ENCODE data around the gene CD7.

Gene CD7

DNA sequence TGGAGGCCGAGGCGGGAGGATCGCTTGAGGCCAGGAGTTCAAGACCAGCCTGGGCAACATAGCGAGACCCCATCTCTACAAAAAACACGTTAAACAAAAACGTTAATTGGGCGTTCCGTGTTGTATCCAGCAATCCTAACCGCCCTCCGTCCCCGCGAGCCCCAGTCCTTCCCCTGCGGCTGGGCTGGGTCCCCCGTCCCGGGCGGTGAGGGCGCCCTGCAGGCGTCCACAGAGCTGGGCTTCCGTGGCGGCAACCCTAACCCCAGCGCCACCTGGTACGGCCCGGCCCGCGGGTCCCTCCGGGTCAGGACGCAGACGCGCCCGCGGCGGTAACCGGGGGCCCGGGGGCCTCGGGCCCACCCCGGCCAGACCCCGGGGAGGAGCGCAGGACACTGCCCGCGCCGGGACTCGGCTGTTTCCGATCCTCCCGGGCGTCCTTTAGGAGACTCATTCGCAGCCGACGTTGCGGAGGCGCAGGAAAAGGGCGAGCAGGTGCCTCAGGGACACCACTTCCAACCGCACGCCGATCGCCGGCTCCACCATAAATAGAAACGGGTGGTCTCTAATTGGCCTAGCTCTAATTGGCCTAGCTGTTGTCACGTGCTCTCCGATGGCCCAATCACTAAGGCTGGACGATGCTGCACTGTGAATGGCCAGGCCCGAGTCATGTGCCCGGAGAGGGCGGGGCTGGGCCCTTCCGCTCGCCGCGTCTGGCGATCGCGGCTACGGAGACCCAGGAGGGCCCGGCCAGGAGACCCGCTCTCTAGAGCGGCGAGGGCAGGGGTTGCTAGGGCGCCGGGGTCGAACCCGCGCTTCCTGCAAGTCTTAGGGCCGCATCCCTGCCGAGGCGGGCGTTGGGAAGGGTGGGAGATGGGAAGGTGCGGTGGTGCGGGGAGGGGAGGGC, 24.9 kb downstream of the CD7 start (continued):
- TF ChIP-seq ZNF366 (tag by site-specific recombination; conservative IDR thresholded peaks at IDR 0.05) (no peak), ZNF221 (tag by site-specific recombination; IDR thresholded peaks at IDR 0.05; ENCODE audit: borderline replicate concordance) (no peak)
- TF ChIP-seq, protein P1, sequence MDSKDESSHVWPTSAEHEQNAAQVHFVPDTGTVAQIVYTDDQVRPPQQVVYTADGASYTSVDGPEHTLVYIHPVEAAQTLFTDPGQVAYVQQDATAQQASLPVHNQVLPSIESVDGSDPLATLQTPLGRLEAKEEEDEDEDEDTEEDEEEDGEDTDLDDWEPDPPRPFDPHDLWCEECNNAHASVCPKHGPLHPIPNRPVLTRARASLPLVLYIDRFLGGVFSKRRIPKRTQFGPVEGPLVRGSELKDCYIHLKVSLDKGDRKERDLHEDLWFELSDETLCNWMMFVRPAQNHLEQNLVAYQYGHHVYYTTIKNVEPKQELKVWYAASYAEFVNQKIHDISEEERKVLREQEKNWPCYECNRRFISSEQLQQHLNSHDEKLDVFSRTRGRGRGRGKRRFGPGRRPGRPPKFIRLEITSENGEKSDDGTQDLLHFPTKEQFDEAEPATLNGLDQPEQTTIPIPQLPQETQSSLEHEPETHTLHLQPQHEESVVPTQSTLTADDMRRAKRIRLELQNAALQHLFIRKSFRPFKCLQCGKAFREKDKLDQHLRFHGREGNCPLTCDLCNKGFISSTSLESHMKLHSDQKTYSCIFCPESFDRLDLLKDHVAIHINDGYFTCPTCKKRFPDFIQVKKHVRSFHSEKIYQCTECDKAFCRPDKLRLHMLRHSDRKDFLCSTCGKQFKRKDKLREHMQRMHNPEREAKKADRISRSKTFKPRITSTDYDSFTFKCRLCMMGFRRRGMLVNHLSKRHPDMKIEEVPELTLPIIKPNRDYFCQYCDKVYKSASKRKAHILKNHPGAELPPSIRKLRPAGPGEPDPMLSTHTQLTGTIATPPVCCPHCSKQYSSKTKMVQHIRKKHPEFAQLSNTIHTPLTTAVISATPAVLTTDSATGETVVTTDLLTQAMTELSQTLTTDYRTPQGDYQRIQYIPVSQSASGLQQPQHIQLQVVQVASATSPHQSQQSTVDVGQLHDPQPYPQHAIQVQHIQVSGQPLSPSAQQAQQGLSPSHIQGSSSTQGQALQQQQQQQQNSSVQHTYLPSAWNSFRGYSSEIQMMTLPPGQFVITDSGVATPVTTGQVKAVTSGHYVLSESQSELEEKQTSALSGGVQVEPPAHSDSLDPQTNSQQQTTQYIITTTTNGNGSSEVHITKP (tag by site-specific recombination; IDR thresholded peaks at IDR 0.05) = peak; percentile 90

DNA sequence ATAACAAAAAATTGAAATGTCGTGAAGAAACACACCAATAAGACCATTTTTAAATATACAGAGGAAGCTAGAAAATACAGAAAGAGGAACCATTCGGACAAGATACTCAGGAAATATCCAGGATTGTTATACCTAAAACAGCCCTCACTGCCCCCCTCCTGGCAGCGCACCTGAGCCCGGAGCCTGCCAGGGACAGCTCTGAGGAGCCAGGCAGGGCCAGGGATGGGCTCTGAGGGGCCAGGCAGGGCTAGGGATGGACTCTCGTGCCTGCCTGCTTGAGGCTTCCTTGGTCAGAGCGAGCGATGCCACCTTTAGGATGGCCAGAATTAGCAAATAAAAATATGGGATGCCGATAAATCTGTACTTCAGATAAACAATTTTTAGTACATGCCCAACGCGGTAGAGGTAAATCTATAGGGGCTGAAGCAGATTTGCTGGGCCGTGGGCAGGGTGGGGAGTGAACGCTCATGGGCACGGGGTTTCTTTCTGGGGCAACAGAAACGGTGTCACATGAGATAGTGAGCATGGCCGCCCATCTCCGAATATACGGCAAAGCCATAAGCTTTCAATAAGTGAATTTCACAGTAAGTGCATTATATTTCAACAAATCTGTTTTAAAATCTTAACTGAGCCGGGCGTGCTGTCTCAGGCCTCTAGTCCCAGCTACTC, 25.7 kb downstream of the CD7 start:
- TF ChIP-seq ZNF211 (tag by site-specific recombination; IDR thresholded peaks at IDR 0.05; ENCODE audit: low read depth) = no peak
- TF ChIP-seq, protein P2, sequence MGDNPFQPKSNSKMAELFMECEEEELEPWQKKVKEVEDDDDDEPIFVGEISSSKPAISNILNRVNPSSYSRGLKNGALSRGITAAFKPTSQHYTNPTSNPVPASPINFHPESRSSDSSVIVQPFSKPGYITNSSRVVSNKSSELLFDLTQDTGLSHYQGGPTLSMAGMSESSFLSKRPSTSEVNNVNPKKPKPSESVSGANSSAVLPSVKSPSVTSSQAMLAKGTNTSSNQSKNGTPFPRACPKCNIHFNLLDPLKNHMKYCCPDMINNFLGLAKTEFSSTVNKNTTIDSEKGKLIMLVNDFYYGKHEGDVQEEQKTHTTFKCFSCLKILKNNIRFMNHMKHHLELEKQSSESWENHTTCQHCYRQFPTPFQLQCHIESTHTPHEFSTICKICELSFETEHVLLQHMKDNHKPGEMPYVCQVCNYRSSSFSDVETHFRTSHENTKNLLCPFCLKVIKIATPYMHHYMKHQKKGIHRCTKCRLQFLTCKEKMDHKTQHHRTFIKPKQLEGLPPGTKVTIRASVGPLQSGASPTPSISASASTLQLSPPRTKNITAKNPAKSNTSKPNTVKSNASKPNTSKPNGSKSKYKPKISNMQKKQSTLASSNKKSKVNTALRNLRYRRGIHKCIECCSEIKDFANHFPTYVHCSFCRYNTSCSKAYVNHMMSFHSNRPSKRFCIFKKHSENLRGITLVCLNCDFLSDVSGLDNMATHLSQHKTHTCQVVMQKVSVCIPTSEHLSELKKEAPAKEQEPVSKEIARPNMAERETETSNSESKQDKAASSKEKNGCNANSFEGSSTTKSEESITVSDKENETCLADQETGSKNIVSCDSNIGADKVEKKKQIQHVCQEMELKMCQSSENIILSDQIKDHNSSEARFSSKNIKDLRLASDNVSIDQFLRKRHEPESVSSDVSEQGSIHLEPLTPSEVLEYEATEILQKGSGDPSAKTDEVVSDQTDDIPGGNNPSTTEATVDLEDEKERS (tag by site-specific recombination; IDR thresholded peaks at IDR 0.05) = 0 out of 2 replicates have a peak, but pooled peaks have one; percentile 53
- Histone ChIP-seq H3K9me3 (ENCODE audit: control insufficient read depth, insufficient read depth, low read depth, low read length) (no peaks in the 10 kb centered on the region), H3K4me1 (ENCODE audit: control insufficient read depth, insufficient read depth, low read length) (peaks cover 8% of the 10 kb centered on the region), H3K4me3 (ENCODE audit: low read depth, low read length) (peak overlapping the region; percentile 57), H3K36me3 (ENCODE audit: control insufficient read depth in 2 of 2, insufficient read depth in 1 of 2, low read length in 2 of 2) (no peaks in the 10 kb centered on the region), H3K27ac (ENCODE audit: extremely low read depth, low read depth, low read length) (peak overlapping the region; percentile 78)
- ChIA-PET POLR2A (interaction anchor here (0.6 to 2.5 kb wide), 12 partner anchors 9 to 56 kb away, joined by 3 to 44 read pairs (median 11); partner anchors contain the start of genes CSNK1D and SECTM1), CTCF (interaction anchor here (0.6 to 1.7 kb wide), 3 partner anchors 55 to 270 kb away, joined by 3 to 8 read pairs (median 3); no protein-coding TSS in a partner anchor)

DNA sequence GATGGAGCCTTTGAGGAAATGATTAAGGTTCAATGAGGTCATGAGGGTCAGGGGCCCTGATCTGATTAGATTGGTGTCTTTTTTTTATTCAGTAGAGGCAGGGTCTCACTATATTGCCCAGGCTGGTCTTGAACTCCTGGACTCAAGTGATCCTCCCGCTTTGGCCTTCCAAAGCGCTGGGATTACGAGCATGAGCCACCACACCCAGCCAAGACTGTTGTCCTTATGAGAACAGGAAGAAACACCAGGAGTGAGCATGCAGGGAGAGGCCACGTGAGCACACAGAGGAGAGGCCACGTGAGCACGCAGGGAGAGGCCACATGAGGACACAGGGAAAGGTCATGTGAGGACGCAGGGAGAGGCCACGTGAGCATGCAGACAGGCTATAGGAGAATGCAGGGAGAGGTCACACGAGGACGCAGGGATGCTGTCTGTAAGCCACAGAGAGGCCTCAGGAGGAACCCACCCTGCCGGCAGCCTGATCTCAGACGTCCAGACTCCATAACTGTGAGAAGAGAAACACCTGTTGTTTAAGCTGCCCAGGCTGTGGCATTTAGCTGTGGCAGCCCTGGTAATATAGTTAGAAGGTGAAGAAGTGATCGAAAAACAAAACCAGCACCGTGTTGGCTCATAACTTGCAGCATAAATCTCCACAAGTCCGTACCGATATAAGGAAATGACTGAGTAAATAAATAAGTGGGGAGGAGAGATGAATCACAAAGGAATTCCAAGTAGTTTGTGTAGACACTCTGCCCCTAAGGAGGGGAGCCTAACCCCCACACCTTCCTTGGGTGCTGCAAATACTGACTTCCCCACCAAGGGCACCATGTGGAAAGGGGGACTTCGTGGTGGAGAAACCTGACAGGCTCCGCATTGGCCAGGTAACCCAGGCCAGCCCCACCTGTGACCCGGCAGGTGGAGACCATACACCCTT, 29.3 kb downstream of the CD7 start:
- Histone ChIP-seq H3K36me3 (ENCODE audit: control insufficient read depth in 2 of 2, insufficient read depth in 1 of 2, low read length in 2 of 2) (no peaks in the 10 kb centered on the region), H3K9me3 (ENCODE audit: control insufficient read depth, insufficient read depth, low read depth, low read length) (no peaks in the 10 kb centered on the region), H3K4me1 (ENCODE audit: control insufficient read depth, insufficient read depth, low read length) (peaks cover 14% of the 10 kb centered on the region), H3K27ac (ENCODE audit: extremely low read depth, low read depth, low read length) (peak overlapping the region; percentile 93), H3K4me3 (ENCODE audit: low read depth, low read length) (no peak overlapping the region)
- ChIA-PET POLR2A (interaction anchor here (0.9 to 1.8 kb wide), 3 partner anchors 15 to 49 kb away, joined by 3 to 6 read pairs (median 3); partner anchors contain the start of gene CSNK1D), CTCF (interaction anchor here (0.7 to 1.4 kb wide), 3 partner anchors 52 to 1482 kb away, joined by 3 to 5 read pairs (median 3); no protein-coding TSS in a partner anchor)
- no peak for TF ChIP-seq ZNF394 (tag by site-specific recombination; IDR thresholded peaks at IDR 0.05; ENCODE audit: borderline replicate concordance)
- TF ChIP-seq SP2 (tag by site-specific recombination; IDR thresholded peaks at IDR 0.05) = no peak
- no peak for TF ChIP-seq ZNF10 (tag by site-specific recombination; IDR thresholded peaks at IDR 0.05)
- no peak for TF ChIP-seq ZNF707 (tag by site-specific recombination; IDR thresholded peaks at IDR 0.05)
- no peak for TF ChIP-seq ZNF266 (tag by site-specific recombination; IDR thresholded peaks at IDR 0.05; ENCODE audit: low read depth)
- TF ChIP-seq, protein P3, sequence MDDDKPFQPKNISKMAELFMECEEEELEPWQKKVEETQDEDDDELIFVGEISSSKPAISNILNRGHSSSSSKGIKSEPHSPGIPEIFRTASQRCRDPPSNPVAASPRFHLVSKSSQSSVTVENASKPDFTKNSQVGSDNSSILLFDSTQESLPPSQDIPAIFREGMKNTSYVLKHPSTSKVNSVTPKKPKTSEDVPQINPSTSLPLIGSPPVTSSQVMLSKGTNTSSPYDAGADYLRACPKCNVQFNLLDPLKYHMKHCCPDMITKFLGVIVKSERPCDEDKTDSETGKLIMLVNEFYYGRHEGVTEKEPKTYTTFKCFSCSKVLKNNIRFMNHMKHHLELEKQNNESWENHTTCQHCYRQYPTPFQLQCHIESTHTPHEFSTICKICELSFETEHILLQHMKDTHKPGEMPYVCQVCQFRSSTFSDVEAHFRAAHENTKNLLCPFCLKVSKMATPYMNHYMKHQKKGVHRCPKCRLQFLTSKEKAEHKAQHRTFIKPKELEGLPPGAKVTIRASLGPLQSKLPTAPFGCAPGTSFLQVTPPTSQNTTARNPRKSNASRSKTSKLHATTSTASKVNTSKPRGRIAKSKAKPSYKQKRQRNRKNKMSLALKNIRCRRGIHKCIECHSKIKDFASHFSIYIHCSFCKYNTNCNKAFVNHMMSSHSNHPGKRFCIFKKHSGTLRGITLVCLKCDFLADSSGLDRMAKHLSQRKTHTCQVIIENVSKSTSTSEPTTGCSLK (tag by site-specific recombination; IDR thresholded peaks at IDR 0.05) = no peak
- no peak for TF ChIP-seq FEZF1 (tag by site-specific recombination; IDR thresholded peaks at IDR 0.05)
- no peak for TF ChIP-seq KLF9 (tag by site-specific recombination; IDR thresholded peaks at IDR 0.05; ENCODE audit: low read depth)
- TF ChIP-seq ZNF558 (tag by site-specific recombination; IDR thresholded peaks at IDR 0.05) = 0 out of 2 replicates have a peak, but pooled peaks have one; percentile 7
- TF ChIP-seq ZNF157 (tag by site-specific recombination; IDR thresholded peaks at IDR 0.05) = no peak
- TF ChIP-seq ZNF76 (tag by site-specific recombination; IDR thresholded peaks at IDR 0.05; ENCODE audit: borderline replicate concordance, low read depth) = no peak
- TF ChIP-seq, protein P4, sequence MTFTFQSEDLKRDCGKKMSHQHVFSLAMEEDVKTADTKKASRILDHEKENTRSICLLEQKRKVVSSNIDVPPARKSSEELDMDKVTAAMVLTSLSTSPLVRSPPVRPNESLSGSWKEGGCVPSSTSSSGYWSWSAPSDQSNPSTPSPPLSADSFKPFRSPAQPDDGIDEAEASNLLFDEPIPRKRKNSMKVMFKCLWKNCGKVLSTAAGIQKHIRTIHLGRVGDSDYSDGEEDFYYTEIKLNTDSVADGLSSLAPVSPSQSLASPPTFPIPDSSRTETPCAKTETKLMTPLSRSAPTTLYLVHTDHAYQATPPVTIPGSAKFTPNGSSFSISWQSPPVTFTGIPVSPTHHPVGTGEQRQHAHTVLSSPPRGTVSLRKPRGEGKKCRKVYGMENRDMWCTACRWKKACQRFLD (tag by site-specific recombination; IDR thresholded peaks at IDR 0.05) = no peak

Measured in HEK293 (cell line).